Measurements from ENCODE around the gene FBXO22.
"Not testable (repeated sequence)": the region's sequence is repeated elsewhere in the genome, so short reads cannot be mapped to it uniquely, and the experiment has no call there.

Gene FBXO22

GRCh38 chr15:75903331-75904239, at the start of gene FBXO22:
Gene FBXO22, plus strand, starts transcription at chr15:75903878. Its CDS starts 86 bp downstream, at chr15:75903964.
- DNase-seq: peak; percentile 61 to 87

DNA sequence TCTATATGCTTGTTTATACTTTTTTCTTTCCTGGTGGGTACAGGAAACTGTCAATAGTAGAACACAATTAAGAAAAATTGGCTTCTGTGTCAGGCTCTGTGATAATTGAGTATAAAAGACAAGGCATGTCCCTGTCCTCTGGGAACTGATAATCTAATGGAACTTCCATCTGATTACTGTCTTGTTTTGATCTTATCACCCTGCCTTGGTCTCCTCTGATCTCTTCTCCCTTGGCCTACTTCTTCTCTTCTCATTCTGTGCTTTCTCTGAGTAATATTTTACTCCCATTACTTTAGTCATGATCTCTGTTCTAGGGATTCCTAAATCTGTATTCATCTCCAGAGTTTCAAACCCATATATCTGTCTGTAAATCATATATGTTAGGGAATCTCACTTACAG, 45.8 kb upstream of the FBXO22 start:
- no peak for DNase-seq

- no peak for DNase-seq
Measured at GRCh38 chr15:75861750-75862402, 41.8 kb upstream of the FBXO22 start.

DNA sequence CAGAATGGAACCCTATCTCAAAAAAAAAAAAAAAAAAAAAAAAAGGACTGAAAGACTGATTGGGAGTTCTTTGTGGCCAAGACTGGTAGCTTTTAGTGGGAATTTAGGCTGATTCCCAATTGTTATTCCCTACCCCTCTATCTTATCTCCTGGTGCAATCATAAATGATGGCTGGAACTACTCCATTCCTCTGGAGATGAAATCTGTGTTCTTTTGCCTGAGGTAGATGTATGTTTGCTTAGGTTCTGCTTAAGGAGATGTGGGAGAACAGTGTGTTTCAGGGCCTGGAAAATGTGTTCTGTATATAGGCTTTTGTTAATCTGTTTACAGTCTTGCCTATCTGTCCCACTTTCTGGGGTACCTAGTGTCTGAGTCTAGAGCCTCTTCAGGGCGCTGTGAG, 40.9 kb upstream of the FBXO22 start:
- no peak for DNase-seq

DNA sequence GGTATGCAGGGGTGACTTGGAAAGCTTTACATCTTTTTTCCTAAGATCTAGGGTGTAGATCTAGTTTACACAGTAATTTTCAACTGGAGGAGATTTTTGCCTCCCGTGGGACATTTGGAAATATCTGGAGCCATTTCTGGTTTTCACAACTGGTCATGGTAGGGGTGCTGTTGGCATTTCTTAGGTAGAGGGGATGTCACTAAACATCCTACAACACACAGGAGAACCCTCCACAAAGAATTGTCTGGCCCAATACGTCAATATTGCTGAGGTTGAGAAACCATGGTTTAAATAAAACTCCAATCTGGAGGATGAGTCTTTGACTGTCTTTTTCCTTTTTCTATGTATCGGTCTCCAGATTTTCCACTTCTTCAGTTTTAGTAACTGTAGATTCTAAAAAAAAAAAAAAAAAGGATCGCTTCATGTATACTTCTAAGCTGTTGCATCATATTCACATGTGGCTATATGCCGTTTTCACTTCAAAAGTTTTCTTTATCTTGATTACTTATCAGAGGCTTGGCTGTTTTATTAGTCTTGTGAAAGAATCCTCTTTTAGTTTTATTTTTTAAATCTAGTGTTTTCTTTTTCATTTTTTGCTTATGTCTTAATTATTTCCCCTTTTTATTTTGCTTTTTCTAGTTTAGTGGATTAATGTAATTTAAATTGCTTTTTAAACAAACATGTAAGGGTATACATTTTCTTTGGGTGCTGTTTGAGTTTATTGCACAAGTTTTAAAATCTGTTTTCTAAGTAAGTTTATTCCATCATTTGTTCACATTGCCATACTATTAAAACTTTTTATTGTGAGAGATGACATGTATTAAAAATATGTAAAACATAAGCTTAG, 39.2 kb upstream of the FBXO22 start:
- DNase-seq: no peak

- not testable (repeated sequence) for DNase-seq
Measured at GRCh38 chr15:75866045-75866444, 37.6 kb upstream of the FBXO22 start.

DNA sequence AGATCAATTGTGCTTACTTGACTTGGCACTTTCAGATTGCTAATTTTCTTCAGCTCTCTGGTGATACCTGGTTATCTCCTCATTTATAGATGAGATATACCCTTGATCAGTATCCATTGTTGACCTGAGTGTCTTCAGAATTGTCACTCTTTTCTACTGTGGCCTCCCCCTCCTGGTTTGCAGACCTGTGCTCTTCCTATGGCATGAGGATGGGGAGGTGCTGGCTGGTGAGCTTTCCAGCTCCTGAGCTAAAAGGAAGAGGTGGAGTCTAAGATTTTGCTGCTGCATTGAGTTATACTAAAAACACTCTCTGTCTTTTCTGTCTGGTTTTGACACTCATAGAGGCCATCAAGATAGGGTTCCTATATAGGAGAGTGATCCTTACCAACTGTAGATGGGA, 36.8 kb upstream of the FBXO22 start:
- DNase-seq: no peak

DNA sequence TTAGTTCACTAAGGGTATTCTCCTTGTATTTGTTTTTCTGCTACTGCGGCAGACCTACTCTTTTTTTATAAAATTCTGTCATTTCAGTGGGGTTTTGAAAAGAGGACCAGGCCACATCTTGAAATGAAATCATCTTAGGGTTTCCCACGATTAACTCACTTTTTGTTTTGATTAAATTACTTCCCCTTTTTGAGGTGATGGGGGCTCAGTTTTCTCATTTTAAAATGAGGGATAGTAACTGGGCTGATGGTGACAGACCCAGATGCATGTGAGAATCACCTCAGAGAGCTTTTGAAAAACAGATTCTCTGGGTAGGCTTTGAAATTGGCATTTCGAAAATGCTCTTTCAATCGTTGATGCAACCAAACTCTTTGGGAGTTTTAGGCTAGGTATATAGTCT, 36.2 kb upstream of the FBXO22 start:
- DNase-seq: no peak

GRCh38 chr15:75868019-75868418, 35.7 kb upstream of the FBXO22 start:
- no peak for DNase-seq

DNA sequence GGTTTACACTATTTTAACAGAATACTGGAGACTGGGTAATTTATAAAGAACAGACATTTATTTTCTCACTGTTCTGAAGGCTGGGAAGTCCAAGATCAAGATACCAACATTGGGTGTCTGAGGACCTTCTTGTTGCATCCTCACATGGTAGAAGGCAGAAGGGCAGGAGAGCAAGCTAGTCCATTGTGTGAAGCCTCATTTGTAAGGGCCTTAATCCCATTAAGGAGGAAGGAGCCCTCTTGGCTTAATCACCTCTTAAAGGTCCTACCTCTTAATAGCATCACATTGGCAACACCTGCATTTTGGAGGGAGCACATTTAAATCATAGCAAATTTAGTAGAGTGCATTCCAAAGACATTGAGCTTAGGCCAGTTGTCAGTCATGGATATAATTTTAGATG, 34.2 kb upstream of the FBXO22 start:
- DNase-seq: no peak

- DNase-seq: not testable (repeated sequence)
Measured at GRCh38 chr15:75871589-75871988, 32.1 kb upstream of the FBXO22 start.

DNA sequence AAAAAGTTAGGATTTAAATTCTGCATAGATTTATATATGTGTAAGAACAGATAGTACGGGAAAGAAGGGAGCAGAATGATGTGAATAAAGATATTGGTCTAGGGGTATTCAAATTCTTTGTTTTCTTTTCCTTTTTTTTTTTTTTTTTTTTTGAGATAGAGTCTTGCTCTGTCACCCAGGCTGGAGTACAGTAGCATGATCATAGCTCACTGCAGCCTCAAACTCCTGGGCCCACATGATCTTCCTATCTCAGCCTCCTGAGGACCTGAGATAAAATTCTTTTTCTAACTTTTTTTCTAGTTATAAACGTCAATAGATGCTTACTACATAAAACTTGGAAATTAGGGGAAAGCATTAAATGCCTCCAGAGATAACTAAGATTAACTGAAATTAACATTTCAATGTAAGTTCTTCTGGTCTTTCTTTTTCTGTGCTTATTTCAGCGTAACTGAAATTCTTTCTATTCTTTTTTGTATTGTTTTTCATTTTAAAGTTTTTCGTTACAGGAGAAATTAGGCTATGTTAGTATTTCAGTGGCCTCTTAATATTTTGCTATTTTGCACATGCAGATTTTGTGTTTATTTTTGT, 31.2 kb upstream of the FBXO22 start:
- DNase-seq: no peak

DNA sequence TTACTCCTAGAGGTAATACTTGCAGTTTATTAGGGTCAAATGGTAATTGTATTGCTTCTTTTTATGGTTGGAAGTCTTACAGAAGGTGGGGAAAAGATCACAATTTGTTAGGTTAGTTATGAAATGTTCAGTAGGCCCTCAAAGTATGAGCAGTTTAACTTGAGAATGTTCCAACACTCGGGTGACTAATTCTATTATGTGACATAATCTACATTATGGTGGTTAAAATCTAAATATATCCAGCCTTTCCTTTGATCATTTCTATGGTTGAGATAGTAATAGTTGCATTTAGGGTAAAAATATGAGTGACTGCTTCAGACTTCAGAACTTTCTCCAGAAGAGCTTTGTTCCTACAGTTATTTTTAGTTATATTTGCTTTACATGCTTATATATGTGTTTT, 19.6 kb upstream of the FBXO22 start:
- no peak for DNase-seq

- no peak for DNase-seq
Measured at GRCh38 chr15:75887178-75887577, 16.5 kb upstream of the FBXO22 start.

GRCh38 chr15:75891895-75892294, 11.8 kb upstream of the FBXO22 start:
- no peak for DNase-seq

GRCh38 chr15:75895731-75896130, 7.9 kb upstream of the FBXO22 start:
- DNase-seq: no peak

DNA sequence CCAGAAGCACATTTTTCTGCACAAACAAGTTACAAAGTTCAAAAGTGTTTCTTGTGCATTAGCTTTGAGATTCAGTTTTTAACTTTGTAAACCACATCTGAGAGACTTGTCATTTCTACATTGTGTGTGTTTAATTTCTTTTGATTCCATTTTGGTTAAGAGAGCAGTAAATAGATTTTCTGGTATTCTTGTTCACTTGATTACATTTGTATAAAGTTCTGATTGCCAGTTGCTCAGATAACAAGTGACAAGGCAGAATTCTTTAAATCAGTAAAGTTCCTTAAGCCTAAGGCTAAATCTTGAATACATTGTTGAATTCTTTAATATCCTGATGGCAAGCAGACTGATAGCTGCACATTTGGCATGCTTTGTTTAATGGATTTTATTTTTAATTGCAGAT, 3.1 kb upstream of the FBXO22 start:
- DNase-seq: no peak

DNA sequence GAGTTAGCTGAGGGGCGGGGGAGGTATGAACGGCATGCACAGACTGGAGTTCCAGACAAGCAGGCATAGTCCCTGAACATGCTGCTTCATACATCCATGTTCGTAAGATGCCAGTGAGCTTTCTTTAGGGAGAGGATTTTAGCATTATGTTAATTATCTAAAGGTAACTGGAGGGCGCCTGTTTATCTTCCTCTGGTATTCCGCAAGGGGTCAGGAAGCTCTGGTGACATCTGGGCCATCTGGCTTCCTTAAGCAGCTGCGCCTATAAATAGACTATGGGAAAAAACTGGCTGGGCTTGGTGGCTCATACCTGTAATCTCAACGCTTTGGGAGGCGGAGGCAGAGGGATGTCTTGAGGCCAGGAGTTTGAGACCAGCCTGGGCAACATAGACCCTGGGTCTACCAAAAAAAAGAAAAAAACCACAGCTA, 1.5 kb upstream of the FBXO22 start:
- DNase-seq: no peak

DNA sequence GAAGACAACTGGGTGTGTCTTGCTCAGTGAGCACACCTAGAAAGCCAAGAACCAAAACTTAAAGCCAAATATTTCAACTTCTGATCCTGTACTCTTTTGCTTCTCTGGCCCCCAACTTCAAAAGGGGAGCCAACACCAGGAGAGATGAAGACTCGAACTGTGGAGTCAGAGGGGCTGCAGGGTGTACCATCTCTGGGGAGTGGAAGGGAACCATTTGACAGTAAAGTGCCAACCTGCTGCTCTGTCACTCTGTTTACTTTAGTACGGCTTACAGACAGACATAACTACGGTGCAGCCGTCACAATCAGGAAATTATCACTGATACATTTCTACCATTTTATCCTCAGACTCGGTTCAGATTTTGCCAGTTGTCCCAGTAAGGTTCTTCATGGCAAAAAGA, 1.6 kb downstream of the FBXO22 start:
- DNase-seq: no peak

GRCh38 chr15:75910355-75910754, 6.7 kb downstream of the FBXO22 start:
- DNase-seq: not testable (repeated sequence)

- no peak for DNase-seq
Measured at GRCh38 chr15:75916978-75917377, 13.3 kb downstream of the FBXO22 start.

DNA sequence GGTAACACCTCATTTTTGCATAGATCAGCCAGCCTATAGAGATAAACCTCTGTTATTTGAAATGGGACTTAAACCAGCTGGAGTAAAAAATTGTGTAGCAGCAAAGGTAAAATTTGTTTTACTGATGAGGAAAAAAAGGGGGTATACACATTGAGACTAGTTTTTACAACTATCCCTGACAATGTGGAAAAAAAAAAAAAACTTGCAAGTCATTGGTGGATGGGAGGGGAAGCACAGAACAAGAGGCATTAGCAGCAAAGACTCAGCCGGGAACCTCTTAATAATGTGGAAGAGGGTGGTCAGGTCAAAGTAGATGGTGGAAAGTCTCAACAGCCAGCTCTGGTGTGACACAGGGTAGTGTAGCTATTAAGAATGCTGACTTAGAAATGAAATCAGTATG, 14.5 kb downstream of the FBXO22 start:
- DNase-seq: no peak

DNA sequence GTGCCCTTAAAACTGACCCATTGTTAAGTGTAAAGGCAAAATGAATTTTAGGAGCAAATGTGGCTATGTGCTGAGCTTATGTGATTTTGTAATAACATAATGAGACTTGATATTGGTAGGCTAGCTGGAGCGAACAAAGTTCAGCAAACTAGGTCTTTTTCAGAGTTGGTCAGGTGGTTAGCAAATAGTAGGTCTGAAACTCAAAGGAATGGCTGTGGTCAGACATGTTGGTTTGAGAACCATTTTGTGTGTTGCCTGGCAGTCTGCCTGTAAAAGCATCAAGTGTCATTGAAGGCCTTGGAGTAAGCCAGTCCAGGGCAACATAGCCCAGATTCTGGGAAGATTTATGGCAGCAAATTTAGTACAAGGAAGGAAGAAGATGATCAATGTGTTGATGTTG, 16.4 kb downstream of the FBXO22 start:
- DNase-seq: no peak

All from NCI-H1930 (cell line).